ENCODE data around the gene TGOLN2.
"Not testable (repeated sequence)": the region's sequence is repeated elsewhere in the genome, so short reads cannot be mapped to it uniquely, and the experiment has no call there.

Gene TGOLN2

GRCh38 chr2:85327822-85328617, at the start of gene TGOLN2:
TGOLN2 (minus strand) TSS chr2:85327989; CDS start chr2:85327962, 27 bp downstream.
- peak; percentile 94 to 95 for DNase-seq

GRCh38 chr2:85377083-85377482, 49.3 kb upstream of the TGOLN2 start:
- DNase-seq: no peak

- DNase-seq: no peak
Measured at GRCh38 chr2:85376291-85377065, 48.7 kb upstream of the TGOLN2 start.

- DNase-seq: no peak
Measured at GRCh38 chr2:85371045-85371444, 43.3 kb upstream of the TGOLN2 start.

GRCh38 chr2:85369500-85369899, 41.7 kb upstream of the TGOLN2 start:
- DNase-seq: no peak

- DNase-seq: no peak
Measured at GRCh38 chr2:85368921-85369320, 41.1 kb upstream of the TGOLN2 start.

GRCh38 chr2:85367180-85367579, 39.4 kb upstream of the TGOLN2 start:
- no peak for DNase-seq

GRCh38 chr2:85362653-85363387, 35.0 kb upstream of the TGOLN2 start:
- DNase-seq: not testable (repeated sequence)

GRCh38 chr2:85357736-85358135, 29.9 kb upstream of the TGOLN2 start:
- DNase-seq: no peak

- DNase-seq: no peak
Measured at GRCh38 chr2:85356186-85356585, 28.4 kb upstream of the TGOLN2 start.

GRCh38 chr2:85355521-85355920, 27.7 kb upstream of the TGOLN2 start:
- no peak for DNase-seq

- DNase-seq: no peak
Measured at GRCh38 chr2:85355073-85355410, 27.3 kb upstream of the TGOLN2 start.

- DNase-seq: peak; percentile 95 to 96
Measured at GRCh38 chr2:85354286-85355072, 26.7 kb upstream of the TGOLN2 start, which contains the start of the genes ELMOD3 and RETSAT. ELMOD3 (plus strand) TSS chr2:85354769; CDS start chr2:85357199, 2,430 bp downstream. RETSAT (minus strand) TSS chr2:85354528; CDS start chr2:85354507, 21 bp downstream.

- no peak for DNase-seq
Measured at GRCh38 chr2:85353876-85354285, 26.1 kb upstream of the TGOLN2 start.

GRCh38 chr2:85347599-85347998, 19.8 kb upstream of the TGOLN2 start:
- DNase-seq: no peak

GRCh38 chr2:85344356-85344954, 16.7 kb upstream of the TGOLN2 start:
- no peak for DNase-seq

- not testable (repeated sequence) for DNase-seq
Measured at GRCh38 chr2:85343207-85343895, 15.6 kb upstream of the TGOLN2 start.

GRCh38 chr2:85342156-85342555, 14.4 kb upstream of the TGOLN2 start:
- DNase-seq: no peak

- no peak for DNase-seq
Measured at GRCh38 chr2:85341269-85342029, 13.7 kb upstream of the TGOLN2 start.

Data from activated T-cell treated with anti-CD3 and anti-CD28 coated beads, Interleukin-2, amount 50 U/mL, for 48 hours (primary cell).